A673 (cell line): Measurements from ENCODE around the gene FBN3.
"Not testable (repeated sequence)": the region's sequence is repeated elsewhere in the genome, so short reads cannot be mapped to it uniquely, and the experiment has no call there.

ENCODE experiments used
- CTCF ChIP-seq: fragments of 300-800, 200-600 bp; sonication (generic); conservative IDR thresholded peaks from 2 replicates; pipeline ENCODE4 v1.5.1; 2017; ENCODE audit warnings: low read depth, mild to moderate bottlenecking, antibody characterized with exemption, low read length, moderate library complexity, mixed read lengths
- EZH2 ChIP-seq: fragments of 200-600 bp; sonication (generic); IDR thresholded peaks from 2 replicates; pipeline ENCODE4 v1.6.1; 2017; ENCODE audit warnings: borderline replicate concordance, low read depth, mild to moderate bottlenecking, mixed read lengths, antibody characterized with exemption, low read length; ENCODE audit not compliant: poor library complexity, severe bottlenecking

DNA sequence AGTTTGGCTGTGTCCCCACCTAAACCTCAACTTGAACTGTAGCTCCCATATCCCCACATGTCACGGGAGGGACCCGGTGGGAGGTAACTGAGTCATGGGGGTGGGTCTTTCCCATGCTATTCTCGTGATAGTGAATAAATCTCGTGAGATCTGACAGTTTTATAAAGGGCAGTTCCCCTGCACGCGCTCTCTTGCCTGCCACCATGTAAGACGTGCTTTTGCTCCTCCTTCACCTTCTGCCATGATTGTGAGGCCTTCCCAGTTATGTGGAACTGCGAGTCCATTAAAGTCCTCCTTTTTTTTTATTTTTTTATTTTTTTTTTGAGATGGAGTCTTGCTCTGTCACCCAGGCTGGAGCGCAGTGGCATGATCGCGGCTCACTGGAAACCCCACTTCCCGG lies 47.5 kb downstream of the FBN3 start:
- TF ChIP-seq CTCF, EZH2: not testable (repeated sequence)
